ENCODE data around the gene KIAA0930.

Gene KIAA0930

DNA sequence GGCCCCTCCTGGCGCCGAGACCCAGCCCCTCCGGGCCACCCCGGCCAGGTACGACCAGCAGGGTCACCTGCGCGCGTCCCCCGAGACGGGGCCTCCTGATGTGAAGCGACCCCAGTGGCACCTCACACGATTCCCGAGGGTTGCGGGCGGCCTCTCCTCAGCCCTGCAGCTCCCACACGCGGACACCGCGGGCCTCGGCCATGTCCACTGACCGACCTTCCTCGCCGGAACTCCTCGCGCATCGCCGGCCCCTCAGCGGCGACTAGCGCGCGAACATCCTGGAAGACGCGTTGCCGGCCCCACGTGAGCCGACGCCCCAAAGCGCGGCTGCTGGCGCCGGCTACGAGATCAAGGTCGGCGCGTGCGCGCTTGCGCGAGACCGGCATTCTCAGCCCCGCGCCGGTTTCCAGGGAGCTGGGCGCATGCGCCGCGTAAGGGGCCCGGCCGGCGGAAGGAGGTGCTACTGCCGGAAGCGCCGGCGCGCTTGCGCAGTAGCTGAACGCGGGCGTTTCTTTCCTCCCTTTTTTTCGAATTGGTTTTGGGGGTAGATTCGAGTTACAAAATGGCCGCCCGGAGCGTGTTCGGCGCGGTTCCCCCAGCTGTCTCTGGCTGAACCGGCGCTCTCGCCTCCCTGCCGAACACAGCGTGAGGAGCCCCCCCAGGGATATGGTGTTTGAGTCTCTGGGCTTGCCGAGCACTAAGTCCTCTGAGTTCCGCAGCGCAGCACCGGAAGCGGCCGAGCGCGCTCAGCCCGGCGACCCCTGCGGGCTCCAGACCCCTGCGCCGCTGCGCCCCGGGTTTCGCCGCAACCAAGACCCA lies 77.0 kb downstream of the KIAA0930 start, which contains the start of gene NUP50 (continued):
- TF ChIP-seq, protein P1, sequence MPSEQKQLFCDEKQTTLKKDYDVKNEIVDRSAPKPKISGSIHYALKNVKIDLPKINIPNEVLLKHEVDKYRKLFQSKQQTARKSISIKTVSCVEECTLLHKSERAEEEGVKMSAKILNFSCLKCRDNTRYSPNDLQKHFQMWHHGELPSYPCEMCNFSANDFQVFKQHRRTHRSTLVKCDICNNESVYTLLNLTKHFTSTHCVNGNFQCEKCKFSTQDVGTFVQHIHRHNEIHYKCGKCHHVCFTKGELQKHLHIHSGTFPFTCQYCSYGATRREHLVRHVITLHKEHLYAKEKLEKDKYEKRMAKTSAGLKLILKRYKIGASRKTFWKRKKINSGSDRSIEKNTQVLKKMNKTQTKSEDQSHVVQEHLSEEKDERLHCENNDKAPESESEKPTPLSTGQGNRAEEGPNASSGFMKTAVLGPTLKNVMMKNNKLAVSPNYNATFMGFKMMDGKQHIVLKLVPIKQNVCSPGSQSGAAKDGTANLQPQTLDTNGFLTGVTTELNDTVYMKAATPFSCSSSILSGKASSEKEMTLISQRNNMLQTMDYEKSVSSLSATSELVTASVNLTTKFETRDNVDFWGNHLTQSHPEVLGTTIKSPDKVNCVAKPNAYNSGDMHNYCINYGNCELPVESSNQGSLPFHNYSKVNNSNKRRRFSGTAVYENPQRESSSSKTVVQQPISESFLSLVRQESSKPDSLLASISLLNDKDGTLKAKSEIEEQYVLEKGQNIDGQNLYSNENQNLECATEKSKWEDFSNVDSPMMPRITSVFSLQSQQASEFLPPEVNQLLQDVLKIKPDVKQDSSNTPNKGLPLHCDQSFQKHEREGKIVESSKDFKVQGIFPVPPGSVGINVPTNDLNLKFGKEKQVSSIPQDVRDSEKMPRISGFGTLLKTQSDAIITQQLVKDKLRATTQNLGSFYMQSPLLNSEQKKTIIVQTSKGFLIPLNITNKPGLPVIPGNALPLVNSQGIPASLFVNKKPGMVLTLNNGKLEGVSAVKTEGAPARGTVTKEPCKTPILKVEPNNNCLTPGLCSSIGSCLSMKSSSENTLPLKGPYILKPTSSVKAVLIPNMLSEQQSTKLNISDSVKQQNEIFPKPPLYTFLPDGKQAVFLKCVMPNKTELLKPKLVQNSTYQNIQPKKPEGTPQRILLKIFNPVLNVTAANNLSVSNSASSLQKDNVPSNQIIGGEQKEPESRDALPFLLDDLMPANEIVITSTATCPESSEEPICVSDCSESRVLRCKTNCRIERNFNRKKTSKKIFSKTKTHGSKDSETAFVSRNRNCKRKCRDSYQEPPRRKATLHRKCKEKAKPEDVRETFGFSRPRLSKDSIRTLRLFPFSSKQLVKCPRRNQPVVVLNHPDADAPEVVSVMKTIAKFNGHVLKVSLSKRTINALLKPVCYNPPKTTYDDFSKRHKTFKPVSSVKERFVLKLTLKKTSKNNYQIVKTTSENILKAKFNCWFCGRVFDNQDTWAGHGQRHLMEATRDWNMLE (tag by site-specific recombination; conservative IDR thresholded peaks at IDR 0.05; ENCODE audit: low read depth): no peak
- TF ChIP-seq ZNF211 (tag by site-specific recombination; IDR thresholded peaks at IDR 0.05; ENCODE audit: low read depth) (no peak), ZNF121 (tag by site-specific recombination; IDR thresholded peaks at IDR 0.05) (no peak), ZIC2 (tag by site-specific recombination; IDR thresholded peaks at IDR 0.05) (peak; percentile 37), ZEB2 (tag by site-specific recombination; IDR thresholded peaks at IDR 0.05) (peak; percentile 79), ZNF660 (tag by site-specific recombination; IDR thresholded peaks at IDR 0.05) (peak; percentile 44; the same call in 1 of the 2 replicates), TRIM28 (IDR thresholded peaks at IDR 0.05; ENCODE audit: borderline replicate concordance, low read length) (no peak), ZNF2 (tag by site-specific recombination; IDR thresholded peaks at IDR 0.05) (peak; percentile 66), ZNF248 (tag by site-specific recombination; IDR thresholded peaks at IDR 0.05) (no peak), KLF8 (tag by site-specific recombination; IDR thresholded peaks at IDR 0.05) (no peak; the same call in 1 of the 2 replicates), BCL11A (tag by site-specific recombination; IDR thresholded peaks at IDR 0.05; ENCODE audit: low read depth) (peak; percentile 25; the same call in 1 of the 2 replicates), SP3 (tag by site-specific recombination; IDR thresholded peaks at IDR 0.05) (peak; percentile 28; the same call in 1 of the 2 replicates), ZNF341 (tag by site-specific recombination; IDR thresholded peaks at IDR 0.05; ENCODE audit: low read depth) (peak; percentile 98), PRDM1 (tag by site-specific recombination; IDR thresholded peaks at IDR 0.05) (no peak), ZNF155 (tag by site-specific recombination; IDR thresholded peaks at IDR 0.05) (no peak), ZBTB20 (tag by site-specific recombination; IDR thresholded peaks at IDR 0.05) (peak; percentile 32; the same call in 1 of the 2 replicates), ZNF654 (tag by site-specific recombination; IDR thresholded peaks at IDR 0.05; ENCODE audit: low read depth) (no peak), ZNF426 (tag by site-specific recombination; IDR thresholded peaks at IDR 0.05) (no peak), ZNF610 (tag by site-specific recombination; IDR thresholded peaks at IDR 0.05; ENCODE audit: borderline replicate concordance) (0 out of 2 replicates have a peak, but pooled peaks have one; percentile 29), KLF9 (tag by site-specific recombination; IDR thresholded peaks at IDR 0.05; ENCODE audit: low read depth) (0 out of 2 replicates have a peak, but pooled peaks have one; percentile 26), GLIS1 (tag by site-specific recombination; IDR thresholded peaks at IDR 0.05) (peak; percentile 69; the same call in 1 of the 2 replicates), GLI2 (tag by site-specific recombination; IDR thresholded peaks at IDR 0.05; ENCODE audit: borderline replicate concordance, low read depth) (no peak), SCRT1 (tag by site-specific recombination; IDR thresholded peaks at IDR 0.05; ENCODE audit: borderline replicate concordance) (no peak)
- TF ChIP-seq, protein P2, sequence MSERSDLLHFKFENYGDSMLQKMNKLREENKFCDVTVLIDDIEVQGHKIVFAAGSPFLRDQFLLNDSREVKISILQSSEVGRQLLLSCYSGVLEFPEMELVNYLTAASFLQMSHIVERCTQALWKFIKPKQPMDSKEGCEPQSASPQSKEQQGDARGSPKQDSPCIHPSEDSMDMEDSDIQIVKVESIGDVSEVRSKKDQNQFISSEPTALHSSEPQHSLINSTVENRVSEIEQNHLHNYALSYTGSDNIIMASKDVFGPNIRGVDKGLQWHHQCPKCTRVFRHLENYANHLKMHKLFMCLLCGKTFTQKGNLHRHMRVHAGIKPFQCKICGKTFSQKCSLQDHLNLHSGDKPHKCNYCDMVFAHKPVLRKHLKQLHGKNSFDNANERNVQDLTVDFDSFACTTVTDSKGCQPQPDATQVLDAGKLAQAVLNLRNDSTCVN (tag by site-specific recombination; optimal IDR thresholded peaks at IDR 0.05): peak; percentile 99
- TF ChIP-seq, protein P3, sequence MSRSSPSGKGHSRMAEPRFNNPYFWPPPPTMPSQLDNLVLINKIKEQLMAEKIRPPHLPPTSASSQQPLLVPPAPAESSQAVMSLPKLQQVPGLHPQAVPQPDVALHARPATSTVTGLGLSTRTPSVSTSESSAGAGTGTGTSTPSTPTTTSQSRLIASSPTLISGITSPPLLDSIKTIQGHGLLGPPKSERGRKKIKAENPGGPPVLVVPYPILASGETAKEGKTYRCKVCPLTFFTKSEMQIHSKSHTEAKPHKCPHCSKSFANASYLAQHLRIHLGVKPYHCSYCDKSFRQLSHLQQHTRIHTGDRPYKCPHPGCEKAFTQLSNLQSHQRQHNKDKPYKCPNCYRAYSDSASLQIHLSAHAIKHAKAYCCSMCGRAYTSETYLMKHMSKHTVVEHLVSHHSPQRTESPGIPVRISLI (tag by site-specific recombination; IDR thresholded peaks at IDR 0.05): peak; percentile 82
- TF ChIP-seq, protein P4, sequence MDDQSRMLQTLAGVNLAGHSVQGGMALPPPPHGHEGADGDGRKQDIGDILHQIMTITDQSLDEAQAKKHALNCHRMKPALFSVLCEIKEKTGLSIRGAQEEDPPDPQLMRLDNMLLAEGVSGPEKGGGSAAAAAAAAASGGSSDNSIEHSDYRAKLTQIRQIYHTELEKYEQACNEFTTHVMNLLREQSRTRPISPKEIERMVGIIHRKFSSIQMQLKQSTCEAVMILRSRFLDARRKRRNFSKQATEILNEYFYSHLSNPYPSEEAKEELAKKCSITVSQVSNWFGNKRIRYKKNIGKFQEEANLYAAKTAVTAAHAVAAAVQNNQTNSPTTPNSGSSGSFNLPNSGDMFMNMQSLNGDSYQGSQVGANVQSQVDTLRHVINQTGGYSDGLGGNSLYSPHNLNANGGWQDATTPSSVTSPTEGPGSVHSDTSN (CRISPR knock-in tag; IDR thresholded peaks at IDR 0.05): peak; percentile 90; the same call in 1 of the 2 replicates
- TF ChIP-seq, protein P5, sequence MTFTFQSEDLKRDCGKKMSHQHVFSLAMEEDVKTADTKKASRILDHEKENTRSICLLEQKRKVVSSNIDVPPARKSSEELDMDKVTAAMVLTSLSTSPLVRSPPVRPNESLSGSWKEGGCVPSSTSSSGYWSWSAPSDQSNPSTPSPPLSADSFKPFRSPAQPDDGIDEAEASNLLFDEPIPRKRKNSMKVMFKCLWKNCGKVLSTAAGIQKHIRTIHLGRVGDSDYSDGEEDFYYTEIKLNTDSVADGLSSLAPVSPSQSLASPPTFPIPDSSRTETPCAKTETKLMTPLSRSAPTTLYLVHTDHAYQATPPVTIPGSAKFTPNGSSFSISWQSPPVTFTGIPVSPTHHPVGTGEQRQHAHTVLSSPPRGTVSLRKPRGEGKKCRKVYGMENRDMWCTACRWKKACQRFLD (tag by site-specific recombination; IDR thresholded peaks at IDR 0.05): peak; percentile 93
- TF ChIP-seq, protein P6, sequence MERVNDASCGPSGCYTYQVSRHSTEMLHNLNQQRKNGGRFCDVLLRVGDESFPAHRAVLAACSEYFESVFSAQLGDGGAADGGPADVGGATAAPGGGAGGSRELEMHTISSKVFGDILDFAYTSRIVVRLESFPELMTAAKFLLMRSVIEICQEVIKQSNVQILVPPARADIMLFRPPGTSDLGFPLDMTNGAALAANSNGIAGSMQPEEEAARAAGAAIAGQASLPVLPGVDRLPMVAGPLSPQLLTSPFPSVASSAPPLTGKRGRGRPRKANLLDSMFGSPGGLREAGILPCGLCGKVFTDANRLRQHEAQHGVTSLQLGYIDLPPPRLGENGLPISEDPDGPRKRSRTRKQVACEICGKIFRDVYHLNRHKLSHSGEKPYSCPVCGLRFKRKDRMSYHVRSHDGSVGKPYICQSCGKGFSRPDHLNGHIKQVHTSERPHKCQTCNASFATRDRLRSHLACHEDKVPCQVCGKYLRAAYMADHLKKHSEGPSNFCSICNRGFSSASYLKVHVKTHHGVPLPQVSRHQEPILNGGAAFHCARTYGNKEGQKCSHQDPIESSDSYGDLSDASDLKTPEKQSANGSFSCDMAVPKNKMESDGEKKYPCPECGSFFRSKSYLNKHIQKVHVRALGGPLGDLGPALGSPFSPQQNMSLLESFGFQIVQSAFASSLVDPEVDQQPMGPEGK (tag by site-specific recombination; IDR thresholded peaks at IDR 0.05): peak; percentile 54; the same call in 1 of the 2 replicates
